Measurements from ENCODE around the gene RPL36. TPM values are rescaled to one million over a fixed set of nuclear protein-coding genes. Genes with fewer than 3 reads are reported as not detected.

RPL36 gene
- total and polyA plus RNA-seq, 7 donors, result 440 to 814 (median 572) TPM

GRCh38 chr19:5690955-5691821 lies 1.1 kb downstream of the RPL36 start:
- Histone ChIP-seq H3K9me3 (no peaks in the 10 kb centered on the region), H3K27ac (peak overlapping the region; percentile 91), H3K36me3 (ENCODE audit: insufficient read depth in 1 of 2, low read depth in 1 of 2) (peaks cover 7 to 46% of the 10 kb centered on the region in 2 donors), H3K4me3 (peak overlapping the region; percentile 97), H3K27me3 (ENCODE audit: insufficient read depth in 3 of 3, low read length in 2 of 3) (no peaks in the 10 kb centered on the region), H3K4me1 (peaks cover 13% of the 10 kb centered on the region)
- peak in 1 of 4 donors; percentile 20 for ATAC-seq
- WGBS, 3 donors, result 10 to 15% (median 14%) methylated on average over 51 to 54 of the region's 54 CpGs
- no peak for TF ChIP-seq CTCF (IDR thresholded peaks at IDR 0.05)
- peak; percentile 65 to 85 for DNase-seq
- intact Hi-C loops (cut with DNase I), result loop anchor here in 1 of 2 donors (2.0 kb wide), 1 partner anchor 28 kb away; no protein-coding TSS in a partner anchor

- no peaks in the 10 kb centered on the region for H3K27me3 ChIP-seq (ENCODE audit: insufficient read depth in 3 of 3, low read length in 2 of 3)
- no peak for DNase-seq
- peaks cover 10 to 55% of the 10 kb centered on the region in 2 donors for H3K36me3 ChIP-seq (ENCODE audit: insufficient read depth in 1 of 2, low read depth in 1 of 2)
- ATAC-seq, result no peak
- no peak for TF ChIP-seq CTCF (IDR thresholded peaks at IDR 0.05)
- intact Hi-C loops (cut with DNase I), result loop anchor here in 1 of 2 donors (2.0 kb wide), 1 partner anchor 27 kb away; no protein-coding TSS in a partner anchor
- 52 to 67% (median 59%) methylated on average over 40 to 42 of the region's 42 CpGs for WGBS, 3 donors
- peak overlapping the region; percentile 91 for H3K27ac ChIP-seq
- peaks cover 11% of the 10 kb centered on the region for H3K4me1 ChIP-seq
- no peaks in the 10 kb centered on the region for H3K9me3 ChIP-seq
- H3K4me3 ChIP-seq, result peak overlapping the region; percentile 97
Observed at GRCh38 chr19:5691822-5692722, 2.0 kb downstream of the RPL36 start.

GRCh38 chr19:5692723-5693194 lies 2.7 kb downstream of the RPL36 start:
- Histone ChIP-seq H3K4me3 (no peak overlapping the region), H3K27ac (peak overlapping the region; percentile 91), H3K9me3 (no peaks in the 10 kb centered on the region), H3K27me3 (ENCODE audit: insufficient read depth in 3 of 3, low read length in 2 of 3) (no peaks in the 10 kb centered on the region), H3K36me3 (ENCODE audit: insufficient read depth in 1 of 2, low read depth in 1 of 2) (peaks cover 10 to 56% of the 10 kb centered on the region in 2 donors), H3K4me1 (peaks cover 11% of the 10 kb centered on the region)
- 61 to 73% (median 68%) methylated on average over 7 of the region's 7 CpGs for WGBS, 3 donors
- ATAC-seq (no peak), DNase-seq (no peak)
- TF ChIP-seq CTCF (IDR thresholded peaks at IDR 0.05), result no peak
- intact Hi-C loops (cut with DNase I), result no loop called here

- H3K27me3 ChIP-seq (ENCODE audit: insufficient read depth in 3 of 3, low read length in 2 of 3), result no peaks in the 10 kb centered on the region
- DNase-seq (no peak), ATAC-seq (no peak)
- H3K27ac ChIP-seq, result peak overlapping the region; percentile 91
- H3K36me3 ChIP-seq (ENCODE audit: insufficient read depth in 1 of 2, low read depth in 1 of 2), result peaks cover 10 to 61% of the 10 kb centered on the region in 2 donors
- intact Hi-C loops (cut with DNase I), result no loop called here
- no peak overlapping the region for H3K4me3 ChIP-seq
- WGBS, 3 donors, result 63 to 71% (median 64%) methylated on average over 36 to 39 of the region's 39 CpGs
- peaks cover 11% of the 10 kb centered on the region for H3K4me1 ChIP-seq
- H3K9me3 ChIP-seq, result no peaks in the 10 kb centered on the region
- TF ChIP-seq CTCF (IDR thresholded peaks at IDR 0.05), result no peak
Observed at GRCh38 chr19:5693195-5694166, 3.4 kb downstream of the RPL36 start.
